Upper lobe of right lung (tissue), 1 donor: ENCODE measurements around the gene DSCAM. TPM values are rescaled to one million over a fixed set of nuclear protein-coding genes. Genes with fewer than 3 reads are reported as not detected.
"Not testable (repeated sequence)": the region's sequence is repeated elsewhere in the genome, so short reads cannot be mapped to it uniquely, and the experiment has no call there.

Source experiments
- ATAC-seq: fragments of 200-7000 bp; cut with Tn5 transposase; one replicate; pipeline ENCODE4 v1.9.1; 2020; ENCODE audit warnings: mild to moderate bottlenecking, moderate library complexity
- DNase-seq: peaks from one replicate; pipeline ENCODE4 v3.0.0-alpha.2; 2020
- H3K27ac ChIP-seq: fragments of 200-600 bp; one replicate; pipeline ENCODE4 v1.8.0; 2022
- H3K27me3 ChIP-seq: fragments of 200-600 bp; one replicate; pipeline ENCODE4 v1.8.0; 2022; ENCODE audit warnings: mild to moderate bottlenecking
- H3K36me3 ChIP-seq: fragments of 200-600 bp; one replicate; pipeline ENCODE4 v1.8.0; 2022
- H3K4me1 ChIP-seq: fragments of 200-600 bp; one replicate; pipeline ENCODE4 v1.8.0; 2022
- H3K4me3 ChIP-seq: fragments of 200-600 bp; one replicate; pipeline ENCODE4 v1.8.0; 2022; ENCODE audit warnings: mild to moderate bottlenecking
- H3K9me3 ChIP-seq: fragments of 200-600 bp; one replicate; pipeline ENCODE4 v1.8.0; 2022
- intact Hi-C: fragments of 100-400 bp; cut with DNase I; formaldehyde crosslinking; loops from one replicate; pipeline ENCODE4 v1.11.0; 2022
- total RNA-seq: library from RNA; stranded (reverse); fragmentation: NEBNext Ultra II Directional; extraction: Animal tissue kit (Norgen Biotek cat#: 25700); gene quantifications from one replicate; pipeline ENCODE4 v1.2.1, GENCODE V29; 2021
- TF ChIP-seq, protein P1 (sequence below): fragments of 200-600 bp; IDR thresholded peaks from one replicate; pipeline ENCODE4 v1.8.0; 2022; ENCODE audit warnings: antibody characterized with exemption
- donor health status: DM: no; HTN: yes; CAD: no; lungs with severe emphysema.

DSCAM gene
- total RNA-seq, 1 donor from 2014 or later, result not detected

- intact Hi-C loops, result no loop called here
- Histone ChIP-seq H3K27me3 (no peaks in the 10 kb centered on the region), H3K4me3 (no peak overlapping the region), H3K9me3 (no peaks in the 10 kb centered on the region), H3K36me3 (no peaks in the 10 kb centered on the region), H3K4me1 (no peaks in the 10 kb centered on the region), H3K27ac (no peak overlapping the region)
- no peak for DNase-seq
- ATAC-seq, result no peak
- TF ChIP-seq, protein P1, sequence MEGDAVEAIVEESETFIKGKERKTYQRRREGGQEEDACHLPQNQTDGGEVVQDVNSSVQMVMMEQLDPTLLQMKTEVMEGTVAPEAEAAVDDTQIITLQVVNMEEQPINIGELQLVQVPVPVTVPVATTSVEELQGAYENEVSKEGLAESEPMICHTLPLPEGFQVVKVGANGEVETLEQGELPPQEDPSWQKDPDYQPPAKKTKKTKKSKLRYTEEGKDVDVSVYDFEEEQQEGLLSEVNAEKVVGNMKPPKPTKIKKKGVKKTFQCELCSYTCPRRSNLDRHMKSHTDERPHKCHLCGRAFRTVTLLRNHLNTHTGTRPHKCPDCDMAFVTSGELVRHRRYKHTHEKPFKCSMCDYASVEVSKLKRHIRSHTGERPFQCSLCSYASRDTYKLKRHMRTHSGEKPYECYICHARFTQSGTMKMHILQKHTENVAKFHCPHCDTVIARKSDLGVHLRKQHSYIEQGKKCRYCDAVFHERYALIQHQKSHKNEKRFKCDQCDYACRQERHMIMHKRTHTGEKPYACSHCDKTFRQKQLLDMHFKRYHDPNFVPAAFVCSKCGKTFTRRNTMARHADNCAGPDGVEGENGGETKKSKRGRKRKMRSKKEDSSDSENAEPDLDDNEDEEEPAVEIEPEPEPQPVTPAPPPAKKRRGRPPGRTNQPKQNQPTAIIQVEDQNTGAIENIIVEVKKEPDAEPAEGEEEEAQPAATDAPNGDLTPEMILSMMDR, result no peak
Observed at GRCh38 chr21:40331172-40331571, 515.8 kb downstream of the DSCAM start.

- TF ChIP-seq, protein P1, result no peak
- intact Hi-C loops, result no loop called here
- no peak overlapping the region for H3K4me3 ChIP-seq
- H3K4me1 ChIP-seq, result no peaks in the 10 kb centered on the region
- no peaks in the 10 kb centered on the region for H3K27me3 ChIP-seq
- no peaks in the 10 kb centered on the region for H3K36me3 ChIP-seq
- H3K9me3 ChIP-seq, result no peaks in the 10 kb centered on the region
- ATAC-seq, result no peak
- no peak overlapping the region for H3K27ac ChIP-seq
- no peak for DNase-seq
Observed at GRCh38 chr21:40324389-40324788, 522.6 kb downstream of the DSCAM start.

GRCh38 chr21:40320718-40321117, 526.2 kb downstream of the DSCAM start:
- H3K27ac ChIP-seq, H3K9me3 ChIP-seq, DNase-seq, H3K4me3 ChIP-seq, H3K4me1 ChIP-seq, intact Hi-C loops, H3K36me3 ChIP-seq, H3K27me3 ChIP-seq, ATAC-seq: not testable (repeated sequence)

GRCh38 chr21:40318371-40318770, 528.6 kb downstream of the DSCAM start:
- Histone ChIP-seq H3K4me3 (no peak overlapping the region), H3K27me3 (no peaks in the 10 kb centered on the region), H3K4me1 (no peaks in the 10 kb centered on the region), H3K27ac (no peak overlapping the region), H3K9me3 (no peaks in the 10 kb centered on the region), H3K36me3 (no peaks in the 10 kb centered on the region)
- TF ChIP-seq, protein P1, result no peak
- intact Hi-C loops, result no loop called here
- no peak for DNase-seq
- ATAC-seq, result no peak

DNA sequence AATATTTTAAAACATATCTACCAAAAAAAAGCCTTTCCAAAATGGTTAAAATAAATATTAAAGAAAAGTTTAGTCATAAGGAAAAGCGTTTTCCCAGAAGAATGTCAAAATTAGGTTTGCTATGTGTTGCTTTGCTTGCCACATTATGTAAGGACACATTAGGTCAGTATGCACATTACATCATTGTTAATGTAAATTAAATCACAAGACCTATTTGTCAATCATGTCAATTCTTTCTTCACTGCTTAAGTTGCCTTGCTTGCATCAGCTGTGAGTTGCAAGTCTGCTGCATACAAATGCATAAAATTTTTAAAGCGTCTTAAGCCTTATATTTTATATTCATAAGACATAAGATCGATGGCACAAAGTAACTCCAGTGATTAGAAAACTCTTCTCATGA, 530.9 kb downstream of the DSCAM start:
- H3K4me1 ChIP-seq, result no peaks in the 10 kb centered on the region
- H3K9me3 ChIP-seq, result no peaks in the 10 kb centered on the region
- ATAC-seq, result no peak
- H3K36me3 ChIP-seq, result no peaks in the 10 kb centered on the region
- H3K4me3 ChIP-seq, result no peak overlapping the region
- no peak overlapping the region for H3K27ac ChIP-seq
- no peak for DNase-seq
- H3K27me3 ChIP-seq, result no peaks in the 10 kb centered on the region
- TF ChIP-seq, protein P1, result no peak
- intact Hi-C loops, result no loop called here

GRCh38 chr21:40315626-40316025, 531.3 kb downstream of the DSCAM start:
- Histone ChIP-seq H3K4me3 (no peak overlapping the region), H3K36me3 (no peaks in the 10 kb centered on the region), H3K9me3 (no peaks in the 10 kb centered on the region), H3K27me3 (no peaks in the 10 kb centered on the region), H3K27ac (no peak overlapping the region), H3K4me1 (no peaks in the 10 kb centered on the region)
- no peak for ATAC-seq
- no peak for DNase-seq
- TF ChIP-seq, protein P1, result no peak
- intact Hi-C loops, result no loop called here
